CD4-positive, CD25-positive, alpha-beta regulatory T cell (primary cell): ENCODE data around the gene SWAP70. TPM values are rescaled to one million over a fixed set of nuclear protein-coding genes. Genes with fewer than 3 reads are reported as not detected.

Experiments
- ATAC-seq, 2 donors: fragments of 150-1000 bp; cut with Tn5 transposase; one replicate each; pipeline ENCODE4 v1.10.0; 2021; ENCODE audit warnings: low read depth in 2 of 2, moderate number of reproducible peaks in 2 of 2, moderate library complexity in 1 of 2
- DNase-seq, 3 donors: peaks; one replicate each; pipeline versions ENCODE4 v3.0.0 to v3.0.0-alpha.2; 2012 to 2022; ENCODE audit warnings: mixed read lengths in 1 of 3
- H3K27ac ChIP-seq: one replicate; pipeline ENCODE4 v1.7.0; 2013; ENCODE audit warnings: mild to moderate bottlenecking, low read length; ENCODE audit not compliant: insufficient read depth, poor library complexity, severe bottlenecking
- H3K27me3 ChIP-seq: one replicate; pipeline ENCODE4 v1.7.0; 2013; ENCODE audit warnings: low read length; ENCODE audit not compliant: control insufficient read depth, insufficient read depth
- H3K36me3 ChIP-seq: one replicate; pipeline ENCODE4 v1.7.0; 2013; ENCODE audit warnings: mild to moderate bottlenecking, low read length, moderate library complexity; ENCODE audit not compliant: control insufficient read depth, insufficient read depth
- H3K4me1 ChIP-seq: 2 replicates; pipeline ENCODE4 v1.7.0; 2013; ENCODE audit warnings: mild to moderate bottlenecking, low read length; ENCODE audit not compliant: insufficient read depth, control insufficient read depth, poor library complexity, severe bottlenecking
- H3K4me3 ChIP-seq: one replicate; pipeline ENCODE4 v1.7.0; 2013; ENCODE audit warnings: low read depth, mild to moderate bottlenecking, low read length, moderate library complexity
- H3K9me3 ChIP-seq, 2 experiments: 1 replicate in 1 of 2; 2 replicates in 1 of 2; pipeline ENCODE4 v1.7.0; 2013; ENCODE audit warnings: low read length in 2 of 2, mild to moderate bottlenecking in 1 of 2, moderate library complexity in 1 of 2; ENCODE audit not compliant: control insufficient read depth in 2 of 2
- H3K27ac Mint-ChIP-seq, 3 donors: one replicate each; pipeline ENCODE4 v1.8.0; 2020 to 2022; ENCODE audit warnings: mild to moderate bottlenecking in 3 of 3, mixed read lengths in 3 of 3, moderate library complexity in 2 of 3
- H3K27me3 Mint-ChIP-seq: one replicate; pipeline ENCODE4 v1.8.0; 2022; ENCODE audit warnings: mild to moderate bottlenecking, mixed read lengths
- H3K36me3 Mint-ChIP-seq: one replicate; pipeline ENCODE4 v1.8.0; 2020; ENCODE audit warnings: mixed read lengths
- H3K4me1 Mint-ChIP-seq, 4 donors: one replicate each; pipeline ENCODE4 v1.8.0; 2020 to 2022; ENCODE audit warnings: mixed read lengths in 4 of 4, mild to moderate bottlenecking in 1 of 4
- H3K4me3 Mint-ChIP-seq, 4 donors: one replicate each; pipeline ENCODE4 v1.8.0; 2020 to 2022; ENCODE audit warnings: mild to moderate bottlenecking in 4 of 4, mixed read lengths in 4 of 4, moderate library complexity in 3 of 4
- H3K9me3 Mint-ChIP-seq, 7 donors: one replicate each; pipeline ENCODE4 v1.8.0; 2020 to 2022; ENCODE audit warnings: mixed read lengths in 7 of 7, mild to moderate bottlenecking in 3 of 7, moderate library complexity in 2 of 7
- polyA plus RNA-seq, 4 donors: library from polyadenylated mRNA; unstranded; fragments of 300-500 nt; fragmentation: Illumina TruSeq; gene quantifications; one replicate each; pipeline ENCODE4 v1.2.3, GENCODE V29; 2021
- total RNA-seq: library from RNA; stranded (reverse); gene quantifications from one replicate; pipeline ENCODE4 v1.2.3, GENCODE V29; 2022

SWAP70 gene
- total and polyA plus RNA-seq, 5 donors from 2014 or later = 6.1 to 16.3 (median 13.2) TPM

GRCh38 chr11:9774591-9775397, 110.9 kb downstream of the SWAP70 start:
- Histone ChIP-seq H3K9me3 (no peaks in the 10 kb centered on the region), H3K36me3 (no peaks in the 10 kb centered on the region), H3K4me1 (no peaks in the 10 kb centered on the region), H3K4me3 (no peak overlapping the region), H3K27me3 (no peaks in the 10 kb centered on the region), H3K27ac (no peak overlapping the region)
- no peak overlapping the region for H3K4me3 Mint-ChIP-seq
- H3K27ac Mint-ChIP-seq = peak overlapping the region in 2 of 3 donors; percentile 16 to 69
- peaks cover 0 to 4% (median under 1%) of the 10 kb centered on the region in 4 donors for H3K4me1 Mint-ChIP-seq
- H3K36me3 Mint-ChIP-seq = peaks cover 12% of the 10 kb centered on the region
- no peaks in the 10 kb centered on the region for H3K9me3 Mint-ChIP-seq
- no peak for ATAC-seq
- no peak for DNase-seq
- H3K27me3 Mint-ChIP-seq = no peaks in the 10 kb centered on the region

- Mint-ChIP-seq H3K4me1 (peaks cover 0 to 4% (median under 1%) of the 10 kb centered on the region in 4 donors), H3K36me3 (peaks cover 15% of the 10 kb centered on the region), H3K9me3 (no peaks in the 10 kb centered on the region), H3K27me3 (no peaks in the 10 kb centered on the region), H3K4me3 (no peak overlapping the region), H3K27ac (peak overlapping the region in 1 of 3 donors; percentile 16)
- DNase-seq (no peak), ATAC-seq (no peak)
- Histone ChIP-seq H3K4me1 (no peaks in the 10 kb centered on the region), H3K27me3 (no peaks in the 10 kb centered on the region), H3K36me3 (peaks cover 3% of the 10 kb centered on the region), H3K27ac (no peak overlapping the region), H3K4me3 (no peak overlapping the region), H3K9me3 (no peaks in the 10 kb centered on the region)
These were observed 111.5 kb downstream of the SWAP70 start for GRCh38 chr11:9775398-9775779.

- Mint-ChIP-seq H3K4me1 (peaks cover 0 to 4% (median under 1%) of the 10 kb centered on the region in 4 donors), H3K4me3 (no peak overlapping the region), H3K27me3 (no peaks in the 10 kb centered on the region), H3K9me3 (no peaks in the 10 kb centered on the region), H3K36me3 (peaks cover 17% of the 10 kb centered on the region), H3K27ac (no peak overlapping the region)
- no peak overlapping the region for H3K4me3 ChIP-seq
- H3K9me3 ChIP-seq = no peaks in the 10 kb centered on the region
- no peaks in the 10 kb centered on the region for H3K4me1 ChIP-seq
- DNase-seq (no peak), ATAC-seq (no peak)
- H3K36me3 ChIP-seq = peaks cover 5% of the 10 kb centered on the region
- H3K27me3 ChIP-seq = no peaks in the 10 kb centered on the region
- H3K27ac ChIP-seq = no peak overlapping the region
These were observed 112.3 kb downstream of the SWAP70 start for GRCh38 chr11:9776203-9776602.

- no peaks in the 10 kb centered on the region for H3K9me3 Mint-ChIP-seq
- Histone ChIP-seq H3K36me3 (peaks cover 7% of the 10 kb centered on the region), H3K27me3 (no peaks in the 10 kb centered on the region), H3K4me3 (no peak overlapping the region), H3K9me3 (no peaks in the 10 kb centered on the region), H3K27ac (no peak overlapping the region), H3K4me1 (no peaks in the 10 kb centered on the region)
- DNase-seq (no peak), ATAC-seq (no peak)
- H3K27ac Mint-ChIP-seq = no peak overlapping the region
- H3K4me3 Mint-ChIP-seq = no peak overlapping the region
- H3K4me1 Mint-ChIP-seq = peaks cover 0 to 4% (median under 1%) of the 10 kb centered on the region in 4 donors
- H3K27me3 Mint-ChIP-seq = no peaks in the 10 kb centered on the region
- H3K36me3 Mint-ChIP-seq = peaks cover 10% of the 10 kb centered on the region
These were observed 113.2 kb downstream of the SWAP70 start for GRCh38 chr11:9777066-9777465.

GRCh38 chr11:9777525-9777924, 113.6 kb downstream of the SWAP70 start:
- no peaks in the 10 kb centered on the region for H3K27me3 Mint-ChIP-seq
- H3K27ac ChIP-seq = no peak overlapping the region
- no peak for ATAC-seq
- H3K36me3 Mint-ChIP-seq = peaks cover 10% of the 10 kb centered on the region
- H3K4me3 Mint-ChIP-seq = no peak overlapping the region
- H3K27me3 ChIP-seq = no peaks in the 10 kb centered on the region
- H3K9me3 ChIP-seq = no peaks in the 10 kb centered on the region
- DNase-seq = no peak
- H3K27ac Mint-ChIP-seq = no peak overlapping the region
- peaks cover 0 to 4% (median under 1%) of the 10 kb centered on the region in 4 donors for H3K4me1 Mint-ChIP-seq
- H3K4me1 ChIP-seq = no peaks in the 10 kb centered on the region
- H3K36me3 ChIP-seq = peaks cover 7% of the 10 kb centered on the region
- H3K9me3 Mint-ChIP-seq = no peaks in the 10 kb centered on the region
- H3K4me3 ChIP-seq = no peak overlapping the region

- Histone ChIP-seq H3K9me3 (no peaks in the 10 kb centered on the region), H3K27ac (no peak overlapping the region), H3K36me3 (peaks cover 7% of the 10 kb centered on the region), H3K4me3 (no peak overlapping the region), H3K27me3 (no peaks in the 10 kb centered on the region), H3K4me1 (no peaks in the 10 kb centered on the region)
- Mint-ChIP-seq H3K4me1 (no peaks in the 10 kb centered on the region), H3K36me3 (peaks cover 15% of the 10 kb centered on the region), H3K27me3 (no peaks in the 10 kb centered on the region), H3K27ac (no peak overlapping the region), H3K4me3 (no peak overlapping the region), H3K9me3 (no peaks in the 10 kb centered on the region)
- ATAC-seq (no peak), DNase-seq (no peak)
These were observed 117.1 kb downstream of the SWAP70 start for GRCh38 chr11:9780929-9781328.

- Mint-ChIP-seq H3K4me1 (peaks cover 0 to 2% (median 0%) of the 10 kb centered on the region in 4 donors), H3K27me3 (no peaks in the 10 kb centered on the region), H3K9me3 (no peaks in the 10 kb centered on the region), H3K36me3 (peaks cover 18% of the 10 kb centered on the region), H3K27ac (peak overlapping the region in 1 of 3 donors; percentile 72), H3K4me3 (no peak overlapping the region)
- Histone ChIP-seq H3K27ac (no peak overlapping the region), H3K27me3 (no peaks in the 10 kb centered on the region), H3K4me1 (no peaks in the 10 kb centered on the region), H3K9me3 (no peaks in the 10 kb centered on the region), H3K4me3 (no peak overlapping the region), H3K36me3 (peaks cover 12% of the 10 kb centered on the region)
- no peak for DNase-seq
- no peak for ATAC-seq
These were observed 120.1 kb downstream of the SWAP70 start for GRCh38 chr11:9783986-9784385.
